ENCODE results near the gene ESPNL.

Gene ESPNL

GRCh38 chr2:238139196-238140039 lies 39.3 kb downstream of the ESPNL start:
- no peak overlapping the region for H3K4me3 ChIP-seq (ENCODE audit: low read depth, low read length)
- TF ChIP-seq CTCF (IDR thresholded peaks at IDR 0.05; ENCODE audit: low read depth, low read length) = peak; percentile 59
- DNase-seq (ENCODE audit: low read depth, low spot score) = no peak
- in situ Hi-C loops (cut with HindIII; ENCODE audit: low sequenced_read_pairs) = no loop called here

GRCh38 chr2:238140040-238140439 lies 39.9 kb downstream of the ESPNL start:
- in situ Hi-C loops (cut with HindIII; ENCODE audit: low sequenced_read_pairs) = no loop called here
- DNase-seq (ENCODE audit: low read depth, low spot score) = no peak
- no peak overlapping the region for H3K4me3 ChIP-seq (ENCODE audit: low read depth, low read length)
- no peak for TF ChIP-seq CTCF (IDR thresholded peaks at IDR 0.05; ENCODE audit: low read depth, low read length)

- no peak overlapping the region for H3K4me3 ChIP-seq (ENCODE audit: low read depth, low read length)
- TF ChIP-seq CTCF (IDR thresholded peaks at IDR 0.05; ENCODE audit: low read depth, low read length) = no peak
- DNase-seq (ENCODE audit: low read depth, low spot score) = no peak
- in situ Hi-C loops (cut with HindIII; ENCODE audit: low sequenced_read_pairs) = no loop called here
Observed at GRCh38 chr2:238140721-238141540, 40.8 kb downstream of the ESPNL start.

- in situ Hi-C loops (cut with HindIII; ENCODE audit: low sequenced_read_pairs) = no loop called here
- TF ChIP-seq CTCF (IDR thresholded peaks at IDR 0.05; ENCODE audit: low read depth, low read length) = no peak
- H3K4me3 ChIP-seq (ENCODE audit: low read depth, low read length) = no peak overlapping the region
- no peak for DNase-seq (ENCODE audit: low read depth, low spot score)
Observed at GRCh38 chr2:238141541-238142318, 41.6 kb downstream of the ESPNL start.

- no peak for DNase-seq (ENCODE audit: low read depth, low spot score)
- no peak for TF ChIP-seq CTCF (IDR thresholded peaks at IDR 0.05; ENCODE audit: low read depth, low read length)
- no peak overlapping the region for H3K4me3 ChIP-seq (ENCODE audit: low read depth, low read length)
- in situ Hi-C loops (cut with HindIII; ENCODE audit: low sequenced_read_pairs) = no loop called here
Observed at GRCh38 chr2:238142382-238143205, 42.5 kb downstream of the ESPNL start.
